NCI-H2171 treated with DMSO at 0.1 percent for 48 hours (cell line): ENCODE measurements around the gene PLXDC2.
"Not testable (repeated sequence)": the region's sequence is repeated elsewhere in the genome, so short reads cannot be mapped to it uniquely, and the experiment has no call there.

Experiments
- DNase-seq: peaks from one replicate; lab custom pipeline; 2025; lab: John Stamatoyannopoulos, UW

The PLXDC2 gene

DNA sequence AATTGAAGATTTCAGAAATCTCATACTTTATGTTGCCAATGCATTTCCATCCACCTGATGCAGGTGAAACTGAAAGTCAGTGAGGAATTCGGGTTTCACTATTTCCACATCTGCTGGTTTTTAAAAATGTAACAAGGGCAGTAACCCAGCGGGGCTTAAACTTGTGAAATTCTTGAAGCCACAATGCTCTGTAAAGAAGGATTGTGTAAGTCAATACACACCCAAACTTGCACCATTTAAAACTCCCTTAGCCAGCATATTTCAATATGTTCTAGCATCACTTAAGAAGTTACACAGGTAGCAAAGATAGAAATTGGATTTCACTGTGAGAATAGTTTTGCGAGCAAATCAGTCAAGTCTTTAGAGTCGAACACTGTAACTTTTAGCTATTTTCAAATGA, 386.1 kb downstream of the PLXDC2 start:
- no peak for DNase-seq

DNA sequence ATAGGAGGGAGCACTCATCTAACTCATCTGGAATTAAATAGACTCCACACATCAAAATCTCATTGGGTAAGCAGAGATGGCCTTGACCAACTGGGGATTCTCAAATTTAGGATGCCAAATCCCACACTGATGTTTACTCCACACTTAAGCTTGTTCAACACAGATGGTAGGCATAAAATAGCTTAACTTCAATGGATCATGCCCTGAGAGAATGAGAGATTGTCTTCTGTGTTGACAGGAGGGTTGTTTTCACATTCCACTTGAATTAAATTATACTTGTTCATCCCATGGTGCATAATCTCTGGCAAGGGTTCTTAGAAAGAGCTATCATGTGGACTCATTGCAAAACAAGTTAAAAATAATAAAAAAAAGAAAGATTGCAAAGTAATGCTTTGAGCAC, 391.4 kb downstream of the PLXDC2 start:
- no peak for DNase-seq

DNA sequence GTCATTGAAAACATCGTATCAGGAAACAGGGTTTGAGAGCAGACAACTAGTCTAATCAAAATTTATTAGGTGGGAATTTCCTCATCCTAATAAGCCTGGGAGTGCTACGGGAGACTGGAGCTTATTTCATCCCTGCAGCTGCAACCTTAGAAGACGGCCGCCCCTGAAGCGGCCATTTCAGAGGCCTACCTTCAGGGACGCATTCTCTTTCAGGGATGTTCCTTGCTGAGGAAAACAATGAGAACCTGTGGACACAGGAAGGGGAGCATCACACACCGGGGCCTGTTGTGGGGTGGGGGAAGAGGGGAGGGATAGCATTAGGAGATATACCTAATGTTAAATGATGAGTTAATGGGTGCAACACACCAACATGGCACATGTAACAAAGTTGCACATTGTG, 392.9 kb downstream of the PLXDC2 start:
- DNase-seq = not testable (repeated sequence)

DNA sequence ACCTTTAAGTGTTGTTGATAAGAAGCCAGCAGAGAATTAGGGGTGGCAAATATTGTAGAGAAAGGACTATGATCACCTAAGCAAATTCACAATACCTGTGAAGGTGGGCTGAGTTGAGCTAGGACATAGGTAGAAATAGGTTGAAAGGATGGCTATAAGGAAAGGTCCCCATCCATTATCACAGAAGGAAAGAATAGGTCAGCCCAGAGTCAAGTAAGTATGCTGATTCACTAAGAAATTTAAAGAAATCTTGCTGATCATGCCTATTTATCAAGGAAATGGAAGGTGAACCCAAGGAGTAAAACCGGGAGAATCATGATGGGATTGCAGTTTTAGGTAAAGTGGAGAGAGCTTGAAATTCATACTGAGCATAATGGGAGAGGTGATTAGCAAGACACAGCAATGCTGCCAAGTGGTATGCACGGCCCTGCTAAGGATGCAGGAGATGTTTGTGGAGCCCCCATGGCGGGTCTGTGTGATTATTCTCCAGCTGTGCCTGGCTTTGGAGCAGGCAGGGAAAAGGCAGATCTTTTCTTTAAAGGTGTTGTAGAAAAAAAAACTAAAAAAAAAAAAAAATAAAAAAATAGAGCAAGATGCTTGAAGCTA, 399.4 kb downstream of the PLXDC2 start:
- DNase-seq = no peak

DNA sequence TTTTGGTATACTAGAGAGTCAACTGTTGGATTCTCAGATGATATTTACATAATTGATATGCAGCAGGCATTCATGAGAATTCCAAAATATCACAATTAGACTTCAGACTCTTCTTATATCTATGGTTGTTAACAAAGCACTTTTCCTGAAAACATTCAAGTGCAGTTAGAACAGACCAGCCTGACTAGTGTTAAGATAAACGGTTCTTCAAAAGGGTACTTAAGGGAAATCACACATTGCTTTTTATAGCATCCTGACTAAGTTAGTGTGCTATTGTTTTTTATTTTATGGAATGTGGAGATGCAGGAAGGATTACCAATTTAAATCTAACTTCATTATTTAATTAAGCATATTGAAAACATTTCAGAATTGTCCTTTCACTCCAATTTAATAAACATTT, 405.1 kb downstream of the PLXDC2 start:
- no peak for DNase-seq

DNA sequence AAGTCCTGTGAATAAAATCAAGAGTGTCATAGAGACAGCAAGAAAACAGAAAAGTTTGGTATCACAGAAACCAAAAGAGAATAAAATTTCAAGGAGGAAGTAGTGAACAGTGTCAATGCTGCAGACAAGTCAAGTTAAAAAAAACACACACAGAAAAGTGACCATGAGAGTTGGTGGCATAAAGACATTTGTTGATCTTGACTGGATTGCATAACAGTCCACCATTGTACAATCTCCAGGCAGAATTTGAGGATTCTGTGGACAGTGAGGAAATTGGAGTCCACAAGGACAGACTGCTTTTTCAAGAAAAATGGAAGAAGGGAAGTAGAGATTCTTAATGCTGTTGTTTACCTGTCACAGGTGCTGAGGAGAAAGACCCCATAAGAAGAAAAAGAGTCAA, 412.5 kb downstream of the PLXDC2 start:
- no peak for DNase-seq

DNA sequence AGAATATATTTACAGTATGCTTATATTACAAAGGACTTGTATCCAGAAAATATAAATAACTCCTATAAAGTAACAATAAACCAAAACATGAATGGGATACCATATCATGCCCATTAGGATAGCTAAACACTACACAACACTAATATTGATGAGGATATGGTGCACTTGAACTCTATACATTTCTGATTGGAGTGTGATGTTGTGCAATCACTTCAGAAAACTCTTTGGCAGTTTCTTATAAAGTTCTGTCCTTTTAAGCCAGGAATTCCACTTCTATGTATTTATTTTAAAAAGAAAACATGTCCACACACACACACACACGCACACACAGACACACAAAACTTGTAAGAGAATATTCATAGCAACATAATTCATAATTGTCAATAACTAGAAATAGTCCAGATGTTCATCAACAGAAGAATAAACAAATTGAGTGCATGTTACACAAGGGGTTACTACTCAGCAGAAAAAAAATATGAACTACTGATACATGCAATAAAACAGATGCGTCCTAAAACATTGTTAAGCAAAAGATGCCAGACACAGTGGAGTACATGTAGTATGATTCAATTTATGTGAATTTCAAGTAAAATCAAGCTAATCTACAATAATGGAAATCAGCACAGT, 416.0 kb downstream of the PLXDC2 start:
- DNase-seq = no peak

DNA sequence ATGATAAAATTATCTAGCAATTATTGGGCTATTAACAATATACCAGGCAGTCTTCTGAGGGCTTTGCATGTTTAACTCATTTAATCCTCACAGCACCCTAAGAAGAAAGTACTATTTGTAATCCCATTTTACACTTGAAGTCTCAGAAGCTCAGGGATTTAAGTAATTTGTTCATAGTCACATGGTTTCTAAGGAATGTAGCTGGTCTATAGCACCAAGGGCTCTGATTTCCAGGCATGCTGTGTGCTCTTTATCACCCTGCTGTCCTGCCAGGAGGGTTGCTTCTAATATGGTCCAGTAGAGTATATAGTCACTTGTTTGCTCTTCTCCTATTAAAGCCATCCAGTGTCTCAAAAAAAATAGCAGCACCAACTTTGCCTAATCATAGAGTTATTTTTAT, 417.2 kb downstream of the PLXDC2 start:
- no peak for DNase-seq

DNA sequence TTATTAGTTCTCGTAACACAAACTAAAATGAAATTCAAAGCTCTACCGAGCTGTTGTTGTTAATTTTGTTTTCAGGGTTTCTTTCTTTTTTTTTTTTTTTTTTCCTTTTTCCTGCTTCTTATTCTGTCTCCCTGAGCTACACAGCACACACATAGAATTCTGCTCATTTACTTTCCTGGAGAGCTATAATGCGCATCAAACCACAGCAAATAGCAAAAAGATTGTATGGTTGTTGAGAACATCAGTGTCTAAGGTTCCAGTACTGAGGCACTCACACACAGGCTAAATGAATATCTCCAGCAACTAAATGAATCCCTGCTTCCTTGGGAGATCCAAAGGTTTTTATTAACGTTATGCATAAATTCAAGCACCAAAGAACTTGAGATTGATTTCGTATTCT, 418.3 kb downstream of the PLXDC2 start:
- no peak for DNase-seq

DNA sequence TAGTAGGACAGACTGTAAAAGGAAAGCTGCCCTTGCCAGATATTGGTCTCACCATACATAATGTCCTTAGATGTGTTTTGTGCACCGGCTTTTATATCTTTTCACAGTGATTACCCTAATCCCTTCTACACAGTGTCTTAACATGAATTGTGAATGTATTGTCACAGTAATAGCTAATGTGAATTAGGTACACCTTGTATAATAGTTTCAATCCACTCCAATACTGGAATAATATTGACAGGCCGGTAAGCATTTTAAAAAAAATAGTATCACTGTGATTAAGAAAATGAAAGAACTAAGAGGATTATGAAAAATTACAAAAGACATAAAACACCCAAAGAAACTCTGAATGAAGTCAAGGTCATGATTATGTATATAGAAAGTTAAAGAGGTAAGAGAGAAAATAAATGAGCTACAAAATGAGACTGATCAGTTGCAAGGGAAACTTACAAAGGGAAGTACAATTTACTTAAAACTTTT, 420.9 kb downstream of the PLXDC2 start:
- no peak for DNase-seq

DNA sequence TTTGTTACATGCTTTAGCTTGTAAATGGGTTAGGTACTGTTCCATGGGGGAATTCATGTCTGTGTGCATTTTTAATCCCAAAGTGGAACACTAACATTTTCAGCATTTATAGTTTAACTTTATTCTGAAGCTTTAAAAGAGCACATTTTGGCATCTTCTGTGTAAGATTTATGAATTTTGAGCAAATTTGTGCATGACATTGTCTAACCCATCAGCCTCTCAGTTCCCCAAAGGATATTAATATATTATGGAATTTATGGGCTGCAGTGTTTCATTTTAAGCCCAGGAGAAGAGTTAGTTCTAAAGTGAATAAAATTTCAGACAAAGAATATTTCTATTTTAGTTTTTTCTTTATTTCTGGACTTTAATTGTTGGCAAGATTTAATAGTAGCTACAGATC, 421.4 kb downstream of the PLXDC2 start:
- no peak for DNase-seq

DNA sequence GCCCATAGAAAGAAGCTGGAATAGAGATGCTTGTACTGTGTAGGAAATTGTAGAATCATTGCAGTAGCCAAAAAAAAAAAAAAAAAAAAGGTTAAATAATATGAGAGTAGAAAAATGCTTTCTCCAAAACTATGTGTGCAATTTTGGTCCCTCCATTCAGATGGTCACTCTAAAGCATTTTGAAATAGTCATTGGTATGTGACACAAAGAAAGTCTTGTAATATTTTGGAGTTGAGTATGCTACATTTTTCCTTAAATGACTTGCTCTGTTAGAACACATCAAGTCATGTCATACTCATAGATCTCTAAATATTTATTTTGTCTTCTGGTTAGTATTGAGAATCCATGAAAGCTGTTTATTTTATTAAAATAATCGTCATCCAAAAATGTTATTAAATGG, 424.4 kb downstream of the PLXDC2 start:
- no peak for DNase-seq

DNA sequence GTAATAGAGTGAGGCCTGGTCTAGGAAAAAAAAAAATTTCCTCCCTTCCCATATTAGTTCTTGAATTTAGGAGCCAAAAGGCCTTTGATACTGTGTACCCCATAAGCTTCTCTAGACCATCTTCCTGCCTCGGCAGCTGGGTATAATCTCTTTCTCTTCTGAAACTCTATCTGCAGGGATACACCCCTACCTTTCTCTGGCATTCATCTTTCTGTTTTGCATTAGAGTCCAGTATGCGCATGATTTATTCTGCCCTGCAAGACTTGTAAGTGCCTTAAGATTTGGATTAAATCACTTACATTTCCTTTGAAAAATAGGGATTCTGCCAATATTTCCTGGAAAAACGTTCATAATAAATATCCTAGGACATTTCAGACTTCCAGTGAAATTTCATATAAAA, 431.2 kb downstream of the PLXDC2 start:
- DNase-seq = no peak

DNA sequence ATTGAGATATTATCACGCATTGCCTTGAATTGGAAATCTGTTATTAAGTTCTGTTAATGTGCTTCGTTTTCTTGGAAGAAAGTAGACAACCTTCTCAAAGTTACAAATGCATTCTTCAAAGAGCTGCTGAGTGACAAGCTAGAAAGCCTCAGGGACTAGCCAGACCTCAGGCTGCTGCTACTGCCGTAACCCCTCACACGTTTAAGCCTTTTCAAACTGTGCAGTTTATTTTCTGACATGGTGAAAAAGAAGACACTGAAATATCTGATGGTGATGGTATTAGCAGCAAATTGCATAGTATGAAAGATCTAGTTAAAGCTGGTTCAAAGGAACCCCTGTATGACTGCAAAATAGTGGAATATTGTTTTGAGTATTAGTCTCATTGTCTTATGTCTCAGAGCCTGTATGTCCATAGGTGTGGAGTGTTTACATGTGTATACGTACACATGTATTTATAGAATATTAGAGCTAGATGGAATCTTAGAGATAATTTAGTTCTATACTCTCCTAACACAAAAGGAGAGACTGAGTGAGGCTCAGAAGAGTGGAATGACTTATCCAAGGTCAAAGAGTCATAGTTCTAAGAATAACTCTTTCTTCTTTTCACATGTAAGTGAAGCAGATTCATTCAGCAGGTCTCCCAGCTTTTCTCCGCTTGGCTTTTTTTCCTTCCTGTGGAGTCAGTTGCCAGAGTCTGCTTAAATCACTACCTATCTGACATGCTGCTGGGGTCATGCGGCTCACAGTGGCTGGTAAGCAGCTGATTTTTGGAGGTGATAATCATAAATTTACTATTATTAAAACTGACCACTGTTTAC, 431.9 kb downstream of the PLXDC2 start:
- no peak for DNase-seq

DNA sequence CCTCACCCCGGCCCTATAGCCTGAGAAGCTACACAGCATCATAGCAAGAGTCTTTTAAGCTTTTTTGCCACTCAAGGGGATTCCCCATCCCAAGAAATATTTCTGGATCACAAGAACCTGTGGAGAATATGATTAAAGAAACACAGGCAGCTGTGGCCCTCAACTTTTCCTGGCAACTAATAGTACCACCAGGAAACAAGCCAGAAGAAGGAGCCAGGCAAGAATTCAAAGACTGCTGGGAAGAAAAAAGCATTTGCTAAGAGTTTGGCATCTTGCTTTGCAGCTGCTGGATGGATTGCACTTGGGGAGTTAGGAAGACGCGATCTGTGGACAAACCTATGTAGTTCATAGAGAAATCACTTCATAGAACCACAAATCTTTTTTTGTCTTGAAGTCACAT, 437.8 kb downstream of the PLXDC2 start:
- DNase-seq = no peak

DNA sequence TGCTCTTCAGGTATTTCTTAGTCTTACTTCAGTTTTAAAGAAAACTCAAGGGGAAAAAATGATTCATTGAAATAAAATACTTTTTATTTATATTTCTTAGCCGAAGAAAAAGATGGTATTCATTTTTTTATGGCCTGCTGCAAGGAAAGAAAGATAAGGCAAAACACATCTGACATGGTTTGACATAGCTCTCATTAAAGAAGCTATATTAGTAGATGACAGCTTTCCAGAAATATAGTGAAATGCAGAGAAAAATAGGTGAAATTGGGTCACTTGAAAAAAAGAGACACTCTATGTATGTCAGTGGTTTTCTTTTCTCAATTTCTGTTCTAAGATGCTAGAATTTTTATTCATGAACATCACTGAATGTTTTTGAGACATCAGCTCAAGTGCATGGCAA, 438.3 kb downstream of the PLXDC2 start:
- no peak for DNase-seq

DNA sequence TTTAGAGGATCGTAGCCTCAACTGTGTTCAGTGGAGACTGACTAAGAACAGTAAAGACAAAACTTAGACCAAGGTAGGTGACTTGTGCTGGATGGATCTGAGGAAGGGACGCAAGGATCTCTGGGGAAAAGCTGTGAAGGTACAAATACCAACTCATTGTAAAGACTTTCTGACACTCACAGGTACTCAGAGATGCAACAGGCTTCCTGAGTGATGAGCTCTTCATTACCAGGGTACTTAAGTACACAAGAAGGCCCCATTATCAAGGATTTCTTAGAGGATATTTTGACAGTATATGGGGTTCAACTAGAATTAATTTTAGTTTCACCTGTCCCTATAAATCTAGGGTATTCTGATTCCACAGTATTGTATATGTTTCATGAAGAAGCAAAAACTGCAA, 440.7 kb downstream of the PLXDC2 start:
- no peak for DNase-seq

DNA sequence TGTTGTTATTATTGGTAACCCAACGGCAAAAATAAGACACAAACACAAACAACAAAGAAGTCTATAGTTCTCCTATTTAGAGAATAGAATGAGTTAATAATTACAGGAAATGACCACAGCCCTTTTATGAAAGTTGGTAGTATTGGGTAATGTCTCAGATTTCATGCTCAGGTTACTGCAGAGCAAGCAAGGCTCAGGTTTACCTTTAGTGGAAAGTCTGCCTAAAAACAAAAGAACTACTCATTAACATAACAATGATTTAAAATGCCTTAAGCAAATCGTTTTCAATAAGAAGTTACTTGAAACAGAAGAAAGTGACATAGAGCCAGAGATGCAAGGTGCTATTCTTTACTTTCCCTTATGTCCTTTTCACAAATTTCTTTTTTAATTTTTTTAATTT, 441.2 kb downstream of the PLXDC2 start:
- DNase-seq = no peak

DNA sequence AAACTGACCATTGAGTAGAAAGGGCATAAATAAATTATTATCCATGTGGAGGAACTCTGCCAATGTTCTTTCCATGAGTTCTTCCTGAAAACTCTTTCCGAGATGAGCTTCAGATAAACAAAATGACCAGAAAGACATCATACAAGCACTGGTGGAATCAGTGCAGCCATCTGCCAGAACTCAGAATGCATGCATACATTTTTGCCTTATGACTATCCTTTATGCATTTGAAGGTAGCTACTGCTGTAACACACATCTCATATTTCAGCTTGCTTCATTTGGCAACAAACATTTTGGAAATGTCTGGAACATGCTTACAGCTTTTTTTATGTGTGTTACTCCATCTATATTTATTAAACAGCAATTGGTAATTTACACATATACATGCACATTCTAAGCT, 448.9 kb downstream of the PLXDC2 start:
- no peak for DNase-seq

DNA sequence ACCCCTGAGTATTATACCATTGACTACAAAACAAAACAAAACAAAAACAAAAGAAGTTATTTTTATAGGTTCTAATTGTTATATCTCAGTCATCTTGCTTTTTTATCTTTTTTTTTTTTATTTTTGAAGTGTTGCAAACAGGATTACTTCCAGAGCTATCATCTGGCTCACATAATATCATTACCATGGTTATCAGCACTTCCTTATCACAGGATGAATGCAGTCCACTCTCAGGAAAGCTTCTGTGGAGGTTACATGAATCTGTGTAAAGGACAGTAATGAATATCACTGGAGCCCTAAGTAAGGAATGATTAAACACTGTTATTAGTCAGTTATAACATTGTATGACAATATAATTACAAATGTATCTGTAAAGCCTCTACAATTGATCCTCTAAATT, 451.5 kb downstream of the PLXDC2 start:
- no peak for DNase-seq

DNA sequence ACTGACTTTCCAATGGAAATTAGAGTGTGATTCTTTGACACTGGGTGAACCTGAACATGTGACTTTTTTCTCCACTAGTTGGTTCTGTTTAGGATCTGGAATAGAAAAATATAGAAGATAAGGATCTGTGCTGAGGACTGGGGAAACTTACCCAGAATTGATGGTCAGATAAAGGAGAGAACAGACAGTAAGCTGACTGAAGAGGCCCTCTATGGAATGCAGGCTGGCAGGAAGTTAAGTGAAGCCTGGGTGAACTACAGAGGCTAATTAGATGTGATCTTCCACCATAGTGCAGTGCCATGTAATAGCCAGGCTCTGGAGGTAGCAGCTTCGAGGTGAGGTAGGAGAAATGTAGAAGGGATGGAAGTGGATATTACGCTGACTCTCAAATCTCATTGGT, 455.3 kb downstream of the PLXDC2 start:
- no peak for DNase-seq

DNA sequence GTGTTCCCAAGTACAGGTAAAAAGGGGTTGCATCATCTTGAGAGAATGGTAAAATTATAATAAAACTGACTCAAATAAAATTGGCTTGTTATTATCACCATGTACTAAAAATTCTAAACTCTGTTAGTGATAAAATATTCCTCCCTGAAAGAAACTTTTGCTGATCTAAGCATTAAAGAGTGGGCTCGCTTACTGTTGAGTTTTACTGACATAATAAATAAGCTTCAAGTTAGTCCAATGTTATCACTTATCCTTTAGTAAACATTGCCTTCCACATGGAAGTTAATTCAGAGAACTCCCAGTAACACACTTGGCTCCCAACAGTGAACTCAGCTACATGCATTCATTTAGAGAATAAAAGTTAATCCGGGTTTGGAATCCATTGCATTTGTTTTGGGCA, 456.4 kb downstream of the PLXDC2 start:
- no peak for DNase-seq

DNA sequence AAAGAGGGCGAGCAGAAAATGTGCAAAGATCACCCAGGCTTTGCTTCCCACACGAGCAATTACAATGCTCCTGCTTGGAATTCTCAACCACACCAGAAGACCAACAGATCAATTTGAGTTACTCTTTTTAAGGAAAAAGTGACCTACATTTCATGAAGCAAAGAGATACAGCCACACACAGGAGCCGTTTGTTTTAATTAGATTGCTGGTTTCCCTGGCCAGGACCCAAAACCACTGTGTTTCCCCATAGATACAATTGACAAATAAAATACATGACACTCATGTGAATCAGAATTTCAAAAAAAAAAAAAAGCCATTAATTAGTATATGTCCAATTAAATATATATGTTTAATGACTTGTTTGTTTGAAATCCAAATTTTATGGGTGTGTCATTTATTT, 458.3 kb downstream of the PLXDC2 start:
- DNase-seq = no peak
